ENCODE measurements around the gene SLC4A1AP.

DNA sequence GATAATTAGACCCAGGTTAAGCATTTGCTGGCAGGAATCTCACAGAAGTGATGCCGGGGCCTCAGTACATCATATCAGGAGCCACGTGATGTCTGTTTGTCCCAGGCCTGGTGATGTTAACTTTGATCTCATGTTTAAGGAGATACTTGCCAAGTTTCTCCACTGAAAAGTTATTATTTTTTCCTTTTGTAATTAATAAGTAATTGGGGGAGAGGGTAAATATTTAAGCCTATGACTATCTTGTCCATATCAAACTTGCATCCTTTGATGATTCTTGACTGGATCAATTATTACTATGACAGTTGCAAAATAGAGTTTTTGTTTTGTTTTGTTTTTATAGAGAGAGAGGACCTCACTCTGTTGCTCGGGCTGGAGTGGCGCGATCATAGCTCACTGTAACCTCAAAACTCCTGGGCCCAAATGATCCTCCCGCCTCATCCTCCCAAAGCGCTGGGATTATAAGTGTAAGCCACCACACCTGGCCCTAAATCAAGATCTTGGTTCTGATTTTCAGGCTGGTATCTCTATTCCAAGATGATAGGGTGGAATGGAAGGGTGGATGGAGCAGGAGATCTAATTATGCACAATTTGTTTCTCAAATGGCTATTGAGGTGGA lies 46.4 kb downstream of the SLC4A1AP start:
- TF ChIP-seq FOSL1 (CRISPR knock-in tag; IDR thresholded peaks at IDR 0.05; ENCODE audit: borderline replicate concordance) (no peak), RFX3 (CRISPR knock-in tag; IDR thresholded peaks at IDR 0.05) (no peak), TOE1 (CRISPR knock-in tag; IDR thresholded peaks at IDR 0.05) (no peak), ZKSCAN1 (IDR thresholded peaks at IDR 0.05; ENCODE audit: low read length) (no peak), EP300 (IDR thresholded peaks at IDR 0.05; ENCODE audit: low read depth in 2 of 2, low read length in 2 of 2) (no peak), EP300 (CRISPR knock-in tag; IDR thresholded peaks at IDR 0.05; ENCODE audit: borderline replicate concordance) (no peak)
- TF ChIP-seq, protein P1, sequence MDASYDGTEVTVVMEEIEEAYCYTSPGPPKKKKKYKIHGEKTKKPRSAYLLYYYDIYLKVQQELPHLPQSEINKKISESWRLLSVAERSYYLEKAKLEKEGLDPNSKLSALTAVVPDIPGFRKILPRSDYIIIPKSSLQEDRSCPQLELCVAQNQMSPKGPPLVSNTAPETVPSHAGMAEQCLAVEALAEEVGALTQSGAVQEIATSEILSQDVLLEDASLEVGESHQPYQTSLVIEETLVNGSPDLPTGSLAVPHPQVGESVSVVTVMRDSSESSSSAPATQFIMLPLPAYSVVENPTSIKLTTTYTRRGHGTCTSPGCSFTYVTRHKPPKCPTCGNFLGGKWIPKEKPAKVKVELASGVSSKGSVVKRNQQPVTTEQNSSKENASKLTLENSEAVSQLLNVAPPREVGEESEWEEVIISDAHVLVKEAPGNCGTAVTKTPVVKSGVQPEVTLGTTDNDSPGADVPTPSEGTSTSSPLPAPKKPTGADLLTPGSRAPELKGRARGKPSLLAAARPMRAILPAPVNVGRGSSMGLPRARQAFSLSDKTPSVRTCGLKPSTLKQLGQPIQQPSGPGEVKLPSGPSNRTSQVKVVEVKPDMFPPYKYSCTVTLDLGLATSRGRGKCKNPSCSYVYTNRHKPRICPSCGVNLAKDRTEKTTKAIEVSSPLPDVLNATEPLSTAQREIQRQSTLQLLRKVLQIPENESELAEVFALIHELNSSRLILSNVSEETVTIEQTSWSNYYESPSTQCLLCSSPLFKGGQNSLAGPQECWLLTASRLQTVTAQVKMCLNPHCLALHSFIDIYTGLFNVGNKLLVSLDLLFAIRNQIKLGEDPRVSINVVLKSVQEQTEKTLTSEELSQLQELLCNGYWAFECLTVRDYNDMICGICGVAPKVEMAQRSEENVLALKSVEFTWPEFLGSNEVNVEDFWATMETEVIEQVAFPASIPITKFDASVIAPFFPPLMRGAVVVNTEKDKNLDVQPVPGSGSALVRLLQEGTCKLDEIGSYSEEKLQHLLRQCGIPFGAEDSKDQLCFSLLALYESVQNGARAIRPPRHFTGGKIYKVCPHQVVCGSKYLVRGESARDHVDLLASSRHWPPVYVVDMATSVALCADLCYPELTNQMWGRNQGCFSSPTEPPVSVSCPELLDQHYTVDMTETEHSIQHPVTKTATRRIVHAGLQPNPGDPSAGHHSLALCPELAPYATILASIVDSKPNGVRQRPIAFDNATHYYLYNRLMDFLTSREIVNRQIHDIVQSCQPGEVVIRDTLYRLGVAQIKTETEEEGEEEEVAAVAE (CRISPR knock-in tag; IDR thresholded peaks at IDR 0.05; ENCODE audit: borderline replicate concordance): no peak
- TF ChIP-seq, protein P2, sequence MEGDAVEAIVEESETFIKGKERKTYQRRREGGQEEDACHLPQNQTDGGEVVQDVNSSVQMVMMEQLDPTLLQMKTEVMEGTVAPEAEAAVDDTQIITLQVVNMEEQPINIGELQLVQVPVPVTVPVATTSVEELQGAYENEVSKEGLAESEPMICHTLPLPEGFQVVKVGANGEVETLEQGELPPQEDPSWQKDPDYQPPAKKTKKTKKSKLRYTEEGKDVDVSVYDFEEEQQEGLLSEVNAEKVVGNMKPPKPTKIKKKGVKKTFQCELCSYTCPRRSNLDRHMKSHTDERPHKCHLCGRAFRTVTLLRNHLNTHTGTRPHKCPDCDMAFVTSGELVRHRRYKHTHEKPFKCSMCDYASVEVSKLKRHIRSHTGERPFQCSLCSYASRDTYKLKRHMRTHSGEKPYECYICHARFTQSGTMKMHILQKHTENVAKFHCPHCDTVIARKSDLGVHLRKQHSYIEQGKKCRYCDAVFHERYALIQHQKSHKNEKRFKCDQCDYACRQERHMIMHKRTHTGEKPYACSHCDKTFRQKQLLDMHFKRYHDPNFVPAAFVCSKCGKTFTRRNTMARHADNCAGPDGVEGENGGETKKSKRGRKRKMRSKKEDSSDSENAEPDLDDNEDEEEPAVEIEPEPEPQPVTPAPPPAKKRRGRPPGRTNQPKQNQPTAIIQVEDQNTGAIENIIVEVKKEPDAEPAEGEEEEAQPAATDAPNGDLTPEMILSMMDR (CRISPR knock-in tag; IDR thresholded peaks at IDR 0.05): no peak

Data from HepG2 (cell line).